Esophagus squamous epithelium (tissue), 5 donors: ENCODE data around the gene CFAP299. TPM values are rescaled to one million over a fixed set of nuclear protein-coding genes. Genes with fewer than 3 reads are reported as not detected.

Experiments
- DNase-seq: peaks from one replicate; lab custom pipeline; 2025; lab: John Stamatoyannopoulos, UW
- H3K27ac ChIP-seq, 4 donors: fragments of 200-600 bp; sonication (generic); one replicate each; pipeline ENCODE4 v1.5.1; 2016 to 2019; ENCODE audit warnings: mild to moderate bottlenecking in 1 of 4
- H3K27me3 ChIP-seq, 4 donors: fragments of 200-600 bp; sonication (generic); 1 replicate in 3 of 4; 2 replicates in 1 of 4; pipeline versions ENCODE4 v1.5.1 to v1.6.0; 2017 to 2021; ENCODE audit warnings: antibody characterized with exemption in 1 of 4
- H3K36me3 ChIP-seq, 3 donors: fragments of 200-600 bp; sonication (generic); one replicate each; pipeline ENCODE4 v1.5.1; 2016 to 2019
- H3K4me1 ChIP-seq, 3 donors: fragments of 200-600 bp; sonication (generic); one replicate each; pipeline ENCODE4 v1.5.1; 2017 to 2019
- H3K4me3 ChIP-seq, 4 donors: fragments of 200-600 bp; sonication (generic); 1 replicate in 3 of 4; 2 replicates in 1 of 4; pipeline ENCODE4 v1.5.1; 2016 to 2019; ENCODE audit warnings: mild to moderate bottlenecking in 2 of 4, moderate library complexity in 1 of 4
- H3K9me3 ChIP-seq, 3 donors: fragments of 200-600 bp; sonication (generic); one replicate each; pipeline ENCODE4 v1.5.1; 2016 to 2019
- CTCF ChIP-seq, 6 experiments: fragments of 450-650 bp in 4 of 6; fragments of 200-600 bp in 2 of 6; sonication (generic) in 2 of 6; IDR thresholded peaks; one replicate each; pipeline ENCODE4 v1.5.1; 2016 to 2019; ENCODE audit warnings: antibody characterized with exemption in 6 of 6, mild to moderate bottlenecking in 4 of 6, moderate library complexity in 4 of 6
- POLR2A ChIP-seq, 4 donors: fragments of 450-650 bp; IDR thresholded peaks; one replicate each; pipeline ENCODE4 v1.6.1; 2017; ENCODE audit warnings: antibody characterized with exemption in 4 of 4, mild to moderate bottlenecking in 4 of 4, moderate library complexity in 3 of 4
- WGBS, 2 donors: methylation state at CpG; one replicate each; pipeline ENCODE4 v1.1.5; 2018; 5-methylcytosine and 5-hydroxymethylcytosine counted together
- intact Hi-C: fragments of 100-400 bp; cut with DNase I; formaldehyde crosslinking; loops from one replicate; pipeline ENCODE4 v1.15.0; 2022
- total RNA-seq, 4 donors: library from RNA; depleted of rRNA; stranded (reverse); fragments of >200 nt; gene quantifications; one replicate each; pipeline ENCODE4 v1.1.0, GENCODE V29; 2016
- donor health status: DM: yes; HTN: yes; CAD: no.

Gene CFAP299
- total RNA-seq, 4 donors from 2014 or later = not detected

GRCh38 chr4:80386281-80386886 is 50.9 kb downstream of the CFAP299 start:
- H3K27ac ChIP-seq = no peak overlapping the region
- no peak for TF ChIP-seq CTCF (IDR thresholded peaks at IDR 0.05)
- TF ChIP-seq POLR2A (IDR thresholded peaks at IDR 0.05) = no peak
- no peaks in the 10 kb centered on the region for H3K4me1 ChIP-seq
- H3K4me3 ChIP-seq = no peak overlapping the region
- intact Hi-C loops = no loop called here
- no peaks in the 10 kb centered on the region for H3K27me3 ChIP-seq
- no peak for DNase-seq
- no peaks in the 10 kb centered on the region for H3K36me3 ChIP-seq
- peaks cover 0 to 10% (median 0%) of the 10 kb centered on the region in 3 donors for H3K9me3 ChIP-seq
- 96 to 100% methylated on average over 4 to 15 of the region's 42 CpGs for WGBS, 2 donors

- H3K9me3 ChIP-seq = peaks cover 0 to 10% (median 0%) of the 10 kb centered on the region in 3 donors
- 89 to 95% methylated on average over 7 of the region's 11 CpGs for WGBS, 2 donors
- no peak overlapping the region for H3K4me3 ChIP-seq
- no peak for DNase-seq
- intact Hi-C loops = no loop called here
- no peaks in the 10 kb centered on the region for H3K36me3 ChIP-seq
- no peak overlapping the region for H3K27ac ChIP-seq
- no peaks in the 10 kb centered on the region for H3K4me1 ChIP-seq
- H3K27me3 ChIP-seq = no peaks in the 10 kb centered on the region
- TF ChIP-seq POLR2A (IDR thresholded peaks at IDR 0.05) = no peak
- no peak for TF ChIP-seq CTCF (IDR thresholded peaks at IDR 0.05)
Measured at GRCh38 chr4:80387390-80388283, 52.1 kb downstream of the CFAP299 start.

GRCh38 chr4:80388284-80388607 is 52.7 kb downstream of the CFAP299 start:
- TF ChIP-seq POLR2A (IDR thresholded peaks at IDR 0.05) (no peak), CTCF (IDR thresholded peaks at IDR 0.05) (no peak)
- no peak overlapping the region for H3K27ac ChIP-seq
- H3K9me3 ChIP-seq = peaks cover 0 to 10% (median 0%) of the 10 kb centered on the region in 3 donors
- DNase-seq = no peak
- no peaks in the 10 kb centered on the region for H3K4me1 ChIP-seq
- 71 to 81% methylated on average over 6 of the region's 8 CpGs for WGBS, 2 donors
- intact Hi-C loops = no loop called here
- H3K27me3 ChIP-seq = no peaks in the 10 kb centered on the region
- no peaks in the 10 kb centered on the region for H3K36me3 ChIP-seq
- no peak overlapping the region for H3K4me3 ChIP-seq

GRCh38 chr4:80390178-80390577 is 54.6 kb downstream of the CFAP299 start:
- H3K4me3 ChIP-seq = no peak overlapping the region
- 68 to 92% methylated on average over 2 of the region's 2 CpGs for WGBS, 2 donors
- no peaks in the 10 kb centered on the region for H3K4me1 ChIP-seq
- H3K36me3 ChIP-seq = no peaks in the 10 kb centered on the region
- TF ChIP-seq CTCF (IDR thresholded peaks at IDR 0.05) = no peak
- TF ChIP-seq POLR2A (IDR thresholded peaks at IDR 0.05) = no peak
- intact Hi-C loops = no loop called here
- no peak overlapping the region for H3K27ac ChIP-seq
- H3K27me3 ChIP-seq = no peaks in the 10 kb centered on the region
- H3K9me3 ChIP-seq = peaks cover 0 to 10% (median 0%) of the 10 kb centered on the region in 3 donors
- DNase-seq = no peak
